ENCODE measurements around the gene TOP2B.

Gene TOP2B

GRCh38 chr3:25557694-25558093, 107.0 kb downstream of the TOP2B start:
- DNase-seq (ENCODE audit: low spot score) = no peak

- no peak for DNase-seq (ENCODE audit: low spot score)
These were observed 108.3 kb downstream of the TOP2B start for GRCh38 chr3:25556447-25556846.

- no peak for DNase-seq (ENCODE audit: low spot score)
These were observed 108.8 kb downstream of the TOP2B start for GRCh38 chr3:25555695-25556437.

GRCh38 chr3:25554376-25554775, 110.3 kb downstream of the TOP2B start:
- no peak for DNase-seq (ENCODE audit: low spot score)

- no peak for DNase-seq (ENCODE audit: low spot score)
These were observed 112.5 kb downstream of the TOP2B start for GRCh38 chr3:25552251-25552650.

GRCh38 chr3:25548836-25549235, 115.9 kb downstream of the TOP2B start:
- DNase-seq (ENCODE audit: low spot score) = no peak

GRCh38 chr3:25547943-25548674, 116.6 kb downstream of the TOP2B start:
- no peak for DNase-seq (ENCODE audit: low spot score)
